CD4-positive, alpha-beta T cell treated with Interleukin-17A for 1 hour (primary cell): ENCODE results near the gene MEF2A.

ENCODE experiments used
- DNase-seq: peaks from one replicate; pipeline ENCODE4 v3.0.0-alpha.2; 2020

Gene MEF2A

DNA sequence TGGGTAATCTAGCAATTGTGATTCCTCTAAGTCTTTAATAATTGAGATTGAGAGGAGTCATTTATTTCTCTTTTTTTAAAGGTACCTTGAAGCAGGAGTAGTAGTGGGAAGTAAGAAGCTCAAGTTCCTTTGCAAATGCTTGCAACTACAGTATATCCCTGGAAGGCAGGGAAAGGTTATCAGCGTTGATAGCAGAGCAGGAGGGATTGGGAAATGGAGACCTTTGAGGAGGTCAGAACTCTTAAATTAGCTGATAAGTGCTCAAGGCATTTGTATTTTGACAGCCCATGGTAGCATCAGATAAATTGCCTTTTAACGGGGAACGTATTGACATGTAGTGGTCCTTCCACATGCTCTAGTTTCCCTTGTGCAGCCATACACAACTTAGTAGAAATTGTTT, 47.7 kb downstream of the MEF2A start:
- no peak for DNase-seq

DNA sequence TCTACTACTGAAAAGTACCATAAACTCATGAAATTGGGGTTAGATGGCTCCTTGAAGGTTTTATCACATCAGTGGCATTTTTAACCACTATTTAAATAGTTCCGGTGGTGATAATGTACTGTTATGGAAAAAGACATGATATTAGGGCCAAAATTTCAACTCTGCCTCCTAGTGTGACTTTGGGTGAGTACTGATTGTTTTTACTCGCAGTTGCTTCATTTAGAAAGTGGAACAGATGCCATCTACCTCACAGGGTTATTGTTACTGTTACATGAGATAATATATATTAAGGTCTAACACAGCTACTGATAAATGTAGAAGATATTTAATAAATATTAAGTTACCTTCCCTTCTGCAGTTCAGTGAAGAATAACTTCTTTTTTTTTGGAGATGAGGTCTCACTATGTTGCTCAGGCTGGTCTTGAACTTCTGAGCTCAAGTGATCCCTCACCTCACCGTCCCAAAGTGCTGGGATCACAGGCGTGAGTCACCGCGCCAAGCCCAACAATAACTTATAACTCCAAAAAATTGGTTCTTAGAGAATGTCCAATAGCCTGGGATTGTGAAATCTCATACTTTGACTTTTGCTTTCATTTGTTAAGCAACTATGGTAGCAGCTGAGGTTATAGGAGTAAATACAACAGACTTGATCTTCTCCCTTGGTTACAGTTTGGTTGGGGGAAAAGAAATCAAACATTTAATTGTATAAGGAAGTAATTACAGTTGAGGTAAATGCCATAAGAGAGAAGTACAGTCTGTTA, 48.3 kb downstream of the MEF2A start:
- no peak for DNase-seq

DNA sequence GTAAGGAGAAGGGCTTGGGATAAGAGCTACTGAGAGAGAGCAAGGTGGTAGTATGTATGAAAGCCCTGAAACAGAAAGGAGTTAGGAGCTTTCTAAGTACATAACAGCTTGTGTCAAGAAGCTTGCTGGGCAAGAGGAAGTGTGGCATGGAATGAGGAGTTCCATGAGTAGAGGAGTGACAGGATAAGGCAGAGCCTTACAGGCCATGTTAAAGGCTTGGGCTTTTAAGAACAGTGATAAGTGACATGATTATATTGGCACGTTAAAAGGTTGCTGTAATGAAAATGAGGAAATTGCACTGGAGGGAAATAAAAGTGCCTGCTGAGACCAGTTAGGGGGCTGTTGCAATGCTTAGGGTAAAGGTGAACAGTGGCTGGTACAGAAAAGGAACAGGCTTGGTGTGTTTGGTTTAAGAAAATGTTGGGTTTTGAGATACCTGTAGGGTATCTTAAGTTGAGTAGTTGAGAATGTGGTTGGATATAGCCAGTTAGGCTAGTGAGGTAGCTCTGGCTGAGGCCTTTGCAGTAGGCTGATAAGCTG, 49.0 kb downstream of the MEF2A start:
- no peak for DNase-seq

DNA sequence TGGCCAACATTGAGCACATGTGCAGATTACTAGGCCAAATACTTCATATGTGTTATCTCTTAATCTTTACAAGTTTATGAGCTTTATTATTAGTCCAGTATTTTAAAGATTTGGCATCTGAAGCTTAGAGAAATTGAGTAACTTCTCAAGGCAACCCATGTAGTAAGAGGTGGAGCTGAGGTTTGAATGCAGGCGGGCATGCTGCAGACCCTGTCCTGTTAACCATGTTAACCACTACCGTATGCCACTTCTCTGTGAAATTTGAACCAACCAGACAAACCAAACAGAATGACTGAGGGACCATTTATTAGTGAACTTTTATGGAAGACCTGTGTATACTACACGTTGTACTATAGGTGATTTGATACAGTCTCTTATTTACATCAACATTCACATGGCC, 49.7 kb downstream of the MEF2A start:
- no peak for DNase-seq

DNA sequence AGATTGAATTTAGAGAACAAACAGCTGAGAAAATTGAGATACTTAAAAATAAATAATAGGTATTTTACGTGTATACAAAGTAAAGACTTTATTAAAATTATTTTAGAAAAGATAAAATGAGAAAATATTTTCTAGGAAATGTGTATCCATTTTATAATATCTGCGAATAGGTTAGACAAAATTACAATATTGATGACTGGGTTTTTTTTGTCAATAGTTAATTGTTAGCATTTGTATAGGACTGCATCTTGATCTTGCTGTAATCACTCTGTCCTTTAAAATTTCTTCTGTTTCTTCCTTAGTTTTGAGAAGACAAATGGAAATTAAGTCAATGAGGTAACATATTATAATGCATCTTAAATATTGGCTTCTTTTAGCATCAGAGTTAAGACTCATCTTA, 50.3 kb downstream of the MEF2A start:
- DNase-seq = no peak

DNA sequence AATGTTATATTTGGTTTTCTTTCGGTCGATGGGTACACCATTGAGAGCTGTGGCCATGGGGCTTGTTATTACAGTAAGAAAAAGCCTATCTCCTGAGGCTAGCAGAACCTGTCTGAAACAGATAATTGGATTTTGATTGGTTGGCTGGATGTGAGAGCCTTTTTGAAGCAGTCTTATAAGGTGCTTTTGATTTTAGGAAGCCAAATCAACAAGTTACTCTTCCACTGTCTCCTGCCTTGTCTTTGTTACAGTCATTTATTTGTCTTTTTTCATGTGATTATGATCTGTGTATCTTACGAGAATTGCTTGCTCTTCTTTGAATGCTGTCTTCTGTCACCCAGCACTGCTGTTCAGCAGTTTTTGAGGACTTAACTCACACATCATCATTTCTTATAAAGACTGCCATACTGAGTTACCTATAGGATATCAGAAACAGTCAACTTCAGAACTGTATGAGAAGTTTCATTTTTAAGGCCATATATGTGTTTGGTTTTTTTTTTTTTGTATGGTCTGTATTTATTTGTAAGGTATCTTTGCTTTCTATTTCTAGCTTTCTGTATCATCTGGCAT, 51.1 kb downstream of the MEF2A start:
- DNase-seq = no peak

DNA sequence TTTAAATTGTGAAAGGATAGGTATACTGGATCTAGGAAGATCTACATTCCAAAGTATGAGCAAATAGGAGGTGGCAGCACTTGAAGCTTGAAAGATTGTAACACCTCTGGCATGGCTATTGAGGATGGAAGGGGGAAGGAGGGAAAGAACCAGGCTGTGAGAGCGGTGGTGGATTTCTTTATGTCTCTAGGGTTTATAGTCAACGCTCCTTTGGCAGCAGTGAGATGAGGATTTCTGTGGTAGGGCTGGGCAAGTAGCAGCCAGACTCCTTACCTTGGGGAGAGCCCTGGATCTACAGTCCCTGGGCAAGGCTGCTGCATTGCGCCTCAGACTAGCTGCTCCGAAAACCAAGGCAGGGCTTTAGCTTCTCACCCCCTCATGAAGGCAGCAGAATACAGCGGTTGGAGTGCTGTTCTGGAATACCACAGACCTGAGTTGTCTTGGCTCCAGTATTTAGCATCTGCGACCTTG, 53.2 kb downstream of the MEF2A start:
- DNase-seq = no peak

DNA sequence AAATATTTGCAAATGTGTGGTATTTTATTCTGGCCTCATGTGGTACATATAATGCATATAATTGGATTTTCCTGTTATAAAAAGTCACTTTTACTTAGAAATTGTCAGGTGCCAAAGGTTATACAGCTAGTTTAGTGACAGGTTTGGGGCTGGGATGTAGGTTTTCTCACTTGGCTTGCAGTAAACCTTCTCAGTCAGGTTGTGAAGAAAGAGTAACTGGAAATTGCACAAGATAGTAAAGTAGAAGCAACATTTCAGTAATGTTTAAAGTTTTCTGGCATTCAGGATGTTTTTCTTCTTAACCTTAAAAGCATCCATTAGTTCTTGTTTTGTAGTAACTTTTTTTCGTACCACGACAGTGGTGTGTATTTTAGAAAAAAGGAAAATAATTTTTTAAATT, 53.9 kb downstream of the MEF2A start:
- no peak for DNase-seq

DNA sequence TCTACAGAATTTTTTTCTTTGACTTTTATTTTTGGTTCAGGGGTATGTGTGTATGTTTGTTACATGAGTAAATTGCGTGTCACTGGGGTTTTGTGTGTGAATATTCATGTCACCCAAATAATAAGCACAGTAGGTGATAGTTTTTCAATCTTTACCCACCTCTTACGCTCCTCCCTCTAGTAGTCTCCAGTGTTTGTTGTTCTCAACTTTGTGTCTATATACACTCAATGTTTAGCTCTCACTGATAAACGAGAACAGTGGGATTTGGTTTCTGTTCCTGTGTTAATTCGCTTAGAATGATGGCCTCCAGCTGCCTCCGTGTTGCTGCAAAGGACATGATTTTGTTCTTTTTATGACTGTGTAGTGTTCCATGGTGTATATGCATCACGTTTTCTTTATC, 54.4 kb downstream of the MEF2A start:
- DNase-seq = no peak

DNA sequence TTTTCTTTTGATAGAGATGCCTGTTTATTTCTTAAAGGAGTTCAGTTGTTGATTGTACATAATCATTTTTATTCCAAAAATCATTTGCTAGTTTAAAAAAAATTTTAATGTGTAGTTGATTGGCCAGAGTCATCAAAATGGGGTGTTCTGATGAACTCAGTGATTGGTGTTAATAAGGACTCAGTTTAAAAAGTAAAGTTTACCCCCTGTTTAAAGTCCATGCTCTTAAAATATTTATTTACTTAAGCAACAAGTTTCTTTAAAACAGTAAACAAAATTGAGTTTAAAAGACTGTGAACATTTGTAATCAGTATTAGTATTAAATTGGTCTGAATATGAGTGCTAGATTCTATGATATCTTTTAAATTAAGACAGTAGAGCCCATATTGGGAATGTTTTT, 56.0 kb downstream of the MEF2A start:
- no peak for DNase-seq

DNA sequence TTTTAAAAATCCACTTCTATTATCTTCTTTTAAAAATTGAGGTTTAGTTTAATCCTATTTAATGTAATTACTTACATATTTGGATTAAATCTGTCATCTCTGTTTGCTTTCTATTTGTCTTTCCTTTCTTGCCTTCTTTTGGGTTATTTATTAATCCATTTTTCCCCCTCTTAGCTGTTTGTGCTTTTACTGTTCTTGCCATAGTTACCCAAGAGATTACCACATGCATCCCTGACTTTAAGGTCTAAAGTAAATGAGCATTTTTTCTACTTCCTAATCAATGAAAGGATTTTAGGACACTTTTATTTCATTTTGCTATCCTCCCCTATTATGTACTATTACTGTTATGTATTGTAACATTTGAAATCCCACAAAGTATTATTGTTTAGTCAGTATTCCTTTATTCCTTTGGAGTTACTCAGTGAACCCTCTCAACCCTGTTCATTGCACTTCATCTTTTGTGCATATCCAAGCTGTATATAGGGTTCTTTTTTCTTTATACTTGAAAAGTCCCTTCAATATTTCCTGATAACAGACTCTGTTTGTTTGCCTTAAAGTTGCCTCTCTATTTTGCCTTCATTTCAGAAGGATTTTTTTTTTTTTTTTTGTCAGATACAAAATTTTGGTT, 62.7 kb downstream of the MEF2A start:
- no peak for DNase-seq

DNA sequence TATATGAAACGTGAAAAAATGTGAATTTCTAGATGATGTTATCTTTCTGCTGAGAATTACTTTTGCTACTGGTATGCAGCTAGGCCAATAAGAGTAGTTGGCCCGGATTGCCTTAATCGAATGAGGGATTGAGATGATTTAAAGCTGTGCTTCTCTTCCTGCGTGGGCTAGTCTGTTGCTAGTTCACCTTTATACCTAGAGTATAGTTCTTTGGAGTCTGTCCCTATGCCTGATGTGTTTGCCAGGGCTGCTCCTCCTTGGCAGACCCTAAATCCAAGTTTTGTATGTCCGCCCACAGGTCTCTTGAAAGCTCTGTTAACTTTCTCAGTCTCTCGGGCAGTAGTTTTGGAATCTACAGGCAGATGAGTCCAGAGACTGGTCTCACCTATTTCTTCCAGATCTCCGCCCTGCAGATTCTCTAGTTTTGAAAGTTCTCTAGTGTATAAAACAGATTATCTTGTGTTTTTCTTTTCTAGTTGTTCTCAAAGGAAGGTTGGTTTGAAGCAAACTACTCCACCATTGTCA, 64.9 kb downstream of the MEF2A start:
- DNase-seq = no peak

DNA sequence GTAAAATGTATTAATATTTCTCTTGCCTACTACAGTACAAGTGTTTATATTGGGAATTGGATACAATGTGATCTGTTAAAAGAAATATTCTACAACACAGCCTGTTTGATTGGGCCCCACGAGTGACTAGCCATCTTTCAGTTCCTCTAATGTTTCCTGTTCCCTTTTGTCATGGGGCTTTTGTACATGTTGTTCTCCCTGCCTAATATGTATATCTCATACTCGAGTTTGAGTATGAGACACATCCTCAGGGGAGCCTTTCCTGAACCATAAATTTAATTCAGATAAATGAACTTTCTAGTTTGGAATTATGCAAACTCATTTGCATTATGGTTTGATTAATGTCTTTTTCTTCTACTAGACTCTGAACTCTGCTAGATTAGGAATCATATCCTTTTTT, 65.5 kb downstream of the MEF2A start:
- DNase-seq = no peak

DNA sequence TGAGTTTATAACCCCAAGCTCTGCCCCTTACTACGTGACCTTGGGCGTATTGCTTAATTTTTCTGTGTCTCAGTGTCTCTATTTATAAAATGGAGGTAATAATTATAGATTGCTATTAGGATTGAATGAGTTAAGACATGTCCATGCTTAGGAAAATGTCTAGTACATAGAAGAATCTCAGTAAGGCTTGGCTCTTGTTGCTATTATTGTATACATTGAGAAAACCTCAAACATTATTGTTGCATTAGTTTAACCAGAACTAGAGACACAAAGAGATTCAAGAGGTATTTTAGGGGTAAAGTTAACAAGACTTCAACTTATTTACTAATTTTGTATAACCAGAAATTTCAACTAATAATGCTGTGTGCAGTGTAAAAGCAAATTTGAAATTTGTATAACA, 66.7 kb downstream of the MEF2A start:
- DNase-seq = no peak

DNA sequence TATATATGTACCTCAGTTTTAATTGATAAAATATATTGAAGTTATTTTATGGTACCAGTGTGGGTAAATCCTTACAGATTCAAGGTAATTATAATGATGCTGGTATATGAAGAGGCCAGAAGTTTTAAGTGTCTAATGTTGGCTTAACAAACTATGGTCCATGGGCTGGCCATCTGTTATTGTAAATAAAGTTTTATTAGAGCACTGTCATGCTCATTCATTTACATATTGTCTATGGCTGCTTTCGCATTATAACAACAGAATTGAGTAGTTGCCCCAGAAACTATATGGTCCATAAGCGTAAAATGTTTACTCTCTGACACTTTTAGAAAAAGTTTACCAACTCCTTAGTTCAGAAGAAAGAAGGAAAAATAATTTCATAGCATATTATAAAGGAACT, 67.9 kb downstream of the MEF2A start:
- DNase-seq = no peak

DNA sequence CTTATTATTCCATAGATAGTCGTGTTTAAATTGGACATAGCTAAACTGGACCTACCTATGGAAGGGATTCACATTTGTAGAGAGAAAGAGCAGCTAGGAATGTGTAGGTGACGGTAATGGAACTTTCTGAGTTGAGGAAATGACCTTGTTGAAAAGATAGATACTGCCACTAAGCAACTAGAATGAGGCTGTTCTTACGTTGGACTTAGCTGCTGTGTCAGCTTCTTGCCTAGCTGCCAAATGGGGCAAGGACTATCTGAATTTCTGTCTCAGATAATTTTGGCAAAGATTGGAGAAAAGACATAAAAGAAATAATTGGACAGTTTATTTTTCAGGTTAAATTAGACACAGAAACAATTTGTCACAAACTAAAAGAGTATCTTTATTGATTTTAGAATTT, 68.8 kb downstream of the MEF2A start:
- DNase-seq = no peak

DNA sequence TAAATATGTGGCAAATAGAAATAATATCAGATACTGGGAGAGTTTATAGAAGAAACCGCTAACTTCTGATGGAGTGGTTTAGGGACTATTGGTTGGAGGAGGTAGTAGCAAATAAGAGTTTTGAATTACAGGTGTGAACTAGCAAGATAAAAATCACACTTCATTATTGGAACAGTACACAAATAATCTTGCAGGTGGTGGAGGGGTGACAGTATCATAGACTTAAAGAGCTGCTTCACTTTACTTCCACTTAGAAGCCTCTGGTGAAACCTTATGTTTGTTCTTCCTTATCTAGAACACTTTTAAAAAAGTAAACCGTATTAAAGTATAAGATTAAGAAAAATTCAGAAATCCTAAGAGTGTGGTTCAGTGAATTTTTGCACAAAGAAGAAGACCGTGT, 69.4 kb downstream of the MEF2A start:
- no peak for DNase-seq

DNA sequence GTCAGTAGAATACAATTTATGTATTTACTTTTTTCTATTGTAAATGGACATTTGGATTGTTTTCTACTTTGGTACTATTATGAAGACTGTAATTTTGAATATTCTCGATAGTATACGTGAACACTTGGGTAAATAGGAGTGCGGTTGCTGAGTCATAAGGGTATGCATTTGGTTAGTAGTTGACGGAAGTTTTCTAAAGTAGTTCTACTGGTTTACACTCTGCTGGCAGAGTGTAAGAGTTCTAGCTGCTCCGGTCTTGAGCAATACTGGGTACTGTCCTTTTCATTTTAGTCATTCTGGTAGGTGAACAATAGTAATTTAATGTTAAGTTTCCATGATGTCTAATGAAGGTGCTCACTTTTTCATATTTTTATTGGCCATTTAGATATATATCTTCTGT, 70.0 kb downstream of the MEF2A start:
- DNase-seq = no peak

DNA sequence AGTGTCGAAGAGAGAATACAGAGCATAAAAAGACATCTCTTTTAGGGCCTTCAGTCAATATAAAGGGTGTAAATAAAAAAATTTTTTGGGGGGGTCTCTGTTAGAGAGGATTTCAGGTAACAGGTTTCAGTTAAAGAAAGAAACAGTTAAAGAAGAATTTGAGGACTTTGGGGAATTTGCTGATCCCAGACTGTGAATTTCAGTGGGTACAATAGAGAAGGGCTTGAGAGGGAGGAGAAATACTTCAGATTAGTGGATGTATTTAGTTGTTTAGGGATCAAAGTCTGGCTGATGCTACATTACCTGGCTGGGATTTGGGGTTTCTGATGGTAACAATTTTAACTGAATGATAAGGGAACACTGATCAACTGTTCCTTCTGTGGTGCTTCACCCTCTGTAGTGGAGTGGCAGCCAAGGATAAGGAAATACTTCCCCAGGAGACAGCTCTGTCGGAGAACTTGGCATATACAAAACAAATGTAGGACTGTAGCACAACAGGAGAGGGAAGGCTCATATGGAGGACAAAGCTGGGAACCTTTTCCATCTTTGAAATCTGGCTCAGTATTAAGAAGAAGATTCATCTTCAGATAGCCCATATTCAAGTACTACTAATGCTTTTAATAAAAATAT, 79.2 kb downstream of the MEF2A start:
- no peak for DNase-seq

DNA sequence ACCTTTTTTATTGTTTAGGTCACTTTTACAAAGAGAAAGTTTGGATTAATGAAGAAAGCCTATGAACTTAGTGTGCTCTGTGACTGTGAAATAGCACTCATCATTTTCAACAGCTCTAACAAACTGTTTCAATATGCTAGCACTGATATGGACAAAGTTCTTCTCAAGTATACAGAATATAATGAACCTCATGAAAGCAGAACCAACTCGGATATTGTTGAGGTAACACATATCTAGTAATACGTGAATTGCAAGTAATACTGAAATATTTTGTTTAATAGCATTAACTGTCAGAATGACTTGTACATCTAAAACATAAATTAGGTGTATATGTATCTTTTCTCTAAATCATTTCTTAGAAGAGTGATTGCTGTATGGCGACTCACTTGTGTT, 79.8 kb downstream of the MEF2A start:
- no peak for DNase-seq

DNA sequence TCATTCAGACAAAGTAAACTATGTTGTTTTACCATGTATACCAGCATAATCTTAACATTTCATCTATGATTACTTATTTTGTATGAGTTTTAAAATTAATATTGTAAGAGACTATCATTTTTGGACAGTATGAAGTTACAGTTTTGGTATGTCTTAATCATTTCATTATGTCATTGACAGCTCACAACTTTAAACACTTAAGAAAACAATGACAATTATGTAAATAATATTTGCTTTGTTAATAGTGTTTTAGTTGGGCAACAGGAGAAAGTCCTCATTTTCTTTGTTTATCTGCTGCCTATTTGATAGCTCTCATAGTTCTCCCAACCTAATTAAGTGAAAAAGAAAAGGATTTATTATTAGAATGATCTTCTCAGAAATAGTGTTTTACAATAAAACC, 80.2 kb downstream of the MEF2A start:
- no peak for DNase-seq

DNA sequence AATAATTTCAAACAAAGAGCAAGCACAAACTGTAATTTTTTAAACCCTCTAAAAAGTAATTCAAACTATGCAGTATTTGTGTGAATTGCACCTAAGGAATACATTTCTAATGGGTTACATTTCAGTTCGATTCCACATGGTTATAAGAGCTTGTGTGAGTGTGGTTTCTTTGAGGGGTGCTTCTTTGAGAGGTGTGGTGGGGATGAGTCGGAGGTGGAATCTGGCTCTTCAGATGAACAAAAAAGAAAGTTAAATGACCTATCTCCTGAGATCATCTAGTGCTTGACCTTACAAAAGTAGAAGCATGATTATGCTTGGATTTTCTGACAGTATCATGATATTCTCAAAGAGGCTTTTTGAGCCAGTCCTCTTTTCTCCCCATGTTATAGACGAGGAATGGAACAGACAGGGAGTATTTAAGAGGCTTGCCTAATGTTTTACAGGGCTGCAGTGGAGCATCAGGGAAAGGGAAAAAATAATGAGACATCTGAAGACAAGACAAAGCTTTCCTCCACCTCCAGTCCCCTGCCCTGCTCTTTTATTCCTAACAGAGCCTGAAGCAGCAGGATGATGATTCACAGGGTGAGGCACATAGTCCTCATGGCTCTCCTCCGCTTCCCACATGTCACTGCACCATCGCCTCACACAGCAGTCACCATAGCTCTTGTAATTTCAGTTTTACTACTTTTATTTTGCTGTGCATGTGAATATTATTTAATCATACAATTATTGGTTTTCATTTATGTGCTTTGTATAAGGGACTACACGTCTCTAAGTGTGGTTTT, 85.4 kb downstream of the MEF2A start:
- no peak for DNase-seq

DNA sequence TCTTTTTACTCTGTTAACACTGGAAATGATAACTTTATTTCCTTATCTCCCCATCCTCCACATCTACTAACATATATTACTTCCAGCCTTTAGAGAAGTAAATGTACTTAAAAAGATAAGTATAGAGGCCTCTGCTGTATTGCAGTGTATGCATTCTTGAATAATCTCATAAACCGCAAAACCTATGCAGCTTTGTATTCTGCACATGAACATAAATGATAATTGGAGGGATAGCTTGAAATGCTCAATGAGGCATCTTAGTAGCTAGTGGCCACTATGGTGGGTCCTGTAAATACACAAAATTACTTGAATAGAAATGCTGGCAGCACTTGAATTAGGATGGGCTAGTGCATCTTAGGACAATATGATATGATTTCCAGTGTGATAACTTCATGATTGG, 90.4 kb downstream of the MEF2A start:
- DNase-seq = no peak
